A549 (cell line): ENCODE measurements around the gene SBNO2.

ENCODE experiments used
- TF ChIP-seq, protein P1 (sequence below): IDR thresholded peaks from 2 replicates; pipeline ENCODE4 v1.6.1; 2012
- TF ChIP-seq, protein P2 (sequence below): fragments of 200-600 bp; sonication (generic); IDR thresholded peaks from 2 replicates; pipeline ENCODE4 v1.6.1; 2016; ENCODE audit warnings: antibody characterized with exemption, mild to moderate bottlenecking, moderate library complexity
- TF ChIP-seq, protein P3 (sequence below): fragments of >200 bp; sonication (Bioruptor Twin); formaldehyde crosslinking; IDR thresholded peaks from 3 replicates; pipeline ENCODE4 v1.5.1; 2016

DNA sequence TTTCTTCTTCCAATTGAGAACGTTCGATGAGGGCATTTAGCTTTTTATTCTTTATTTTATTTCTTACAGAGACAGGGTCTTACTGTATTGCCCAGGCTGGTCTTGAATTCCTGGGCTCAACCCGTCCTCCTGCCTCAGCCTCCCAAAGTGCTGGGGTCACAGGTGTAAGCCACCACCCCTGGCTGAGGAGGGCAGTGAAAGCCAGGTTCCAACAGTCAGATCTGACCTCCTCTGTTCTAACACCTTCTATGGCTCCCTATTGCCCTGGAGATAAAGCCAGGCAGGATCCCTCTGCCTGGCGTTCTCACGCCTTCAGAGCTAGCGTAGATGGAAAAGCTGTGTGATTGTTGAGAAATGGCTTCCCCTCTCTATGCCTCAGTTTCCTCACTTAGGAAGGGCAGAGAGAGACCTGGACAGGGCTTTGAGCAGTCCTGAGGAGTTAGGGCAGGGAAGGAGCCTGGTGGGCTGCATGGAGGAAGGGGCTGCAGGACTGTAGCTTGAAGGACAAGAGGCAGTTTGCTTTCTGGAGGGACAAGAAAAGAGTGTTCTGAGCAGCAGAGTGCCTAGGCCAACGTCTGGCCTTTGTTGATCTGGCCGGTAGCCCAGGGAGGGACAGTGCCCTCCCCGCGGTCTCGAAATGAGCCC, 101.6 kb downstream of the SBNO2 start:
- TF ChIP-seq, protein P1, sequence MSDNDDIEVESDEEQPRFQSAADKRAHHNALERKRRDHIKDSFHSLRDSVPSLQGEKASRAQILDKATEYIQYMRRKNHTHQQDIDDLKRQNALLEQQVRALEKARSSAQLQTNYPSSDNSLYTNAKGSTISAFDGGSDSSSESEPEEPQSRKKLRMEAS, result no peak
- TF ChIP-seq, protein P2, sequence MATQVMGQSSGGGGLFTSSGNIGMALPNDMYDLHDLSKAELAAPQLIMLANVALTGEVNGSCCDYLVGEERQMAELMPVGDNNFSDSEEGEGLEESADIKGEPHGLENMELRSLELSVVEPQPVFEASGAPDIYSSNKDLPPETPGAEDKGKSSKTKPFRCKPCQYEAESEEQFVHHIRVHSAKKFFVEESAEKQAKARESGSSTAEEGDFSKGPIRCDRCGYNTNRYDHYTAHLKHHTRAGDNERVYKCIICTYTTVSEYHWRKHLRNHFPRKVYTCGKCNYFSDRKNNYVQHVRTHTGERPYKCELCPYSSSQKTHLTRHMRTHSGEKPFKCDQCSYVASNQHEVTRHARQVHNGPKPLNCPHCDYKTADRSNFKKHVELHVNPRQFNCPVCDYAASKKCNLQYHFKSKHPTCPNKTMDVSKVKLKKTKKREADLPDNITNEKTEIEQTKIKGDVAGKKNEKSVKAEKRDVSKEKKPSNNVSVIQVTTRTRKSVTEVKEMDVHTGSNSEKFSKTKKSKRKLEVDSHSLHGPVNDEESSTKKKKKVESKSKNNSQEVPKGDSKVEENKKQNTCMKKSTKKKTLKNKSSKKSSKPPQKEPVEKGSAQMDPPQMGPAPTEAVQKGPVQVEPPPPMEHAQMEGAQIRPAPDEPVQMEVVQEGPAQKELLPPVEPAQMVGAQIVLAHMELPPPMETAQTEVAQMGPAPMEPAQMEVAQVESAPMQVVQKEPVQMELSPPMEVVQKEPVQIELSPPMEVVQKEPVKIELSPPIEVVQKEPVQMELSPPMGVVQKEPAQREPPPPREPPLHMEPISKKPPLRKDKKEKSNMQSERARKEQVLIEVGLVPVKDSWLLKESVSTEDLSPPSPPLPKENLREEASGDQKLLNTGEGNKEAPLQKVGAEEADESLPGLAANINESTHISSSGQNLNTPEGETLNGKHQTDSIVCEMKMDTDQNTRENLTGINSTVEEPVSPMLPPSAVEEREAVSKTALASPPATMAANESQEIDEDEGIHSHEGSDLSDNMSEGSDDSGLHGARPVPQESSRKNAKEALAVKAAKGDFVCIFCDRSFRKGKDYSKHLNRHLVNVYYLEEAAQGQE, result no peak
- TF ChIP-seq, protein P3, sequence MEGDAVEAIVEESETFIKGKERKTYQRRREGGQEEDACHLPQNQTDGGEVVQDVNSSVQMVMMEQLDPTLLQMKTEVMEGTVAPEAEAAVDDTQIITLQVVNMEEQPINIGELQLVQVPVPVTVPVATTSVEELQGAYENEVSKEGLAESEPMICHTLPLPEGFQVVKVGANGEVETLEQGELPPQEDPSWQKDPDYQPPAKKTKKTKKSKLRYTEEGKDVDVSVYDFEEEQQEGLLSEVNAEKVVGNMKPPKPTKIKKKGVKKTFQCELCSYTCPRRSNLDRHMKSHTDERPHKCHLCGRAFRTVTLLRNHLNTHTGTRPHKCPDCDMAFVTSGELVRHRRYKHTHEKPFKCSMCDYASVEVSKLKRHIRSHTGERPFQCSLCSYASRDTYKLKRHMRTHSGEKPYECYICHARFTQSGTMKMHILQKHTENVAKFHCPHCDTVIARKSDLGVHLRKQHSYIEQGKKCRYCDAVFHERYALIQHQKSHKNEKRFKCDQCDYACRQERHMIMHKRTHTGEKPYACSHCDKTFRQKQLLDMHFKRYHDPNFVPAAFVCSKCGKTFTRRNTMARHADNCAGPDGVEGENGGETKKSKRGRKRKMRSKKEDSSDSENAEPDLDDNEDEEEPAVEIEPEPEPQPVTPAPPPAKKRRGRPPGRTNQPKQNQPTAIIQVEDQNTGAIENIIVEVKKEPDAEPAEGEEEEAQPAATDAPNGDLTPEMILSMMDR, result no peak
